A204.1 (cell line): Measurements from ENCODE around the gene SPEG.

Experiments used
- FAIRE-seq: peaks from 2 replicates; lab custom pipeline; 2012; peaks lifted over from hg19 to GRCh38; lab: Jason Lieb, UNC

Gene SPEG

GRCh38 chr2:219498280-219499057 lies 63.8 kb downstream of the SPEG start, which contains the start of gene GMPPA:
TSS of gene GMPPA (plus strand) at chr2:219498891. CDS start at chr2:219499976, 1,085 bp downstream.
- FAIRE-seq: peak; percentile 99

- FAIRE-seq: no peak
These were observed 64.3 kb downstream of the SPEG start for GRCh38 chr2:219499058-219499307.

GRCh38 chr2:219499555-219499954 lies 64.9 kb downstream of the SPEG start:
- FAIRE-seq: no peak

GRCh38 chr2:219500135-219500534 lies 65.5 kb downstream of the SPEG start:
- FAIRE-seq: no peak

GRCh38 chr2:219501849-219502248 lies 67.2 kb downstream of the SPEG start:
- no peak for FAIRE-seq

- FAIRE-seq: no peak
These were observed 68.0 kb downstream of the SPEG start for GRCh38 chr2:219502618-219503017.

- no peak for FAIRE-seq
These were observed 70.9 kb downstream of the SPEG start for GRCh38 chr2:219505585-219505984.

GRCh38 chr2:219506153-219506801 lies 71.6 kb downstream of the SPEG start:
- FAIRE-seq: no peak

- FAIRE-seq: no peak
These were observed 72.3 kb downstream of the SPEG start for GRCh38 chr2:219506802-219507526.

- FAIRE-seq: no peak
These were observed 73.2 kb downstream of the SPEG start for GRCh38 chr2:219507581-219508443.

- FAIRE-seq: no peak
These were observed 73.7 kb downstream of the SPEG start for GRCh38 chr2:219508444-219508734.

- FAIRE-seq: no peak
These were observed 74.5 kb downstream of the SPEG start for GRCh38 chr2:219508971-219509779.

- no peak for FAIRE-seq
These were observed 75.3 kb downstream of the SPEG start for GRCh38 chr2:219509780-219510511.

GRCh38 chr2:219510512-219511135 lies 76.0 kb downstream of the SPEG start:
- no peak for FAIRE-seq

GRCh38 chr2:219511547-219512325 lies 77.1 kb downstream of the SPEG start:
- no peak for FAIRE-seq

- FAIRE-seq: no peak
These were observed 78.0 kb downstream of the SPEG start for GRCh38 chr2:219512524-219513216.

GRCh38 chr2:219513787-219514186 lies 79.1 kb downstream of the SPEG start:
- FAIRE-seq: no peak

GRCh38 chr2:219514196-219514761 lies 79.6 kb downstream of the SPEG start, which contains the start of gene ASIC4:
TSS of gene ASIC4 (plus strand) at chr2:219514482. CDS start at chr2:219514725, 243 bp downstream.
- no peak for FAIRE-seq

- no peak for FAIRE-seq
These were observed 80.2 kb downstream of the SPEG start for GRCh38 chr2:219514836-219515235.
